A673 (cell line): ENCODE measurements around the gene ABCB6. TPM values are rescaled to one million over a fixed set of nuclear protein-coding genes. Genes with fewer than 3 reads are reported as not detected.

ENCODE experiments used
- BruUV-seq: library from RNA; stranded (reverse); fragments of 400-500 nt; replicated peaks from 2 replicates; lab custom pipeline; 2021; lab: Mats Ljungman, UMichigan
- CTCF ChIA-PET: fragments of 300-600 bp; sonication (Branson Sonifier 250); formaldehyde crosslinking; loops from one replicate; lab custom pipeline; 2022; ENCODE audit warnings: antibody characterized with exemption; lab: Charles Lee
- POLR2A ChIA-PET: fragments of 300-600 bp; sonication (Branson Sonifier 250); formaldehyde crosslinking; loops from one replicate; lab custom pipeline; 2022; ENCODE audit warnings: antibody characterized with exemption; ENCODE audit not compliant: low non-redundant PET; lab: Charles Lee
- DNase-seq: peaks from one replicate; pipeline ENCODE4 v3.0.0-alpha.2; 2015; ENCODE audit warnings: low spot score
- H3K27ac ChIP-seq: fragments of 200-600 bp; sonication (generic); 2 replicates; pipeline ENCODE4 v1.5.1; 2016; ENCODE audit warnings: mixed run types, low read depth, mild to moderate bottlenecking, mixed read lengths, antibody characterized with exemption, low read length; ENCODE audit not compliant: poor library complexity, severe bottlenecking
- H3K27me3 ChIP-seq: fragments of 200-600 bp; sonication (generic); replicated peaks from 2 replicates; pipeline ENCODE4 v1.6.1; 2017; ENCODE audit warnings: mixed run types, low read depth, mild to moderate bottlenecking, mixed read lengths, antibody characterized with exemption, low read length; ENCODE audit not compliant: insufficient read depth, poor library complexity
- H3K36me3 ChIP-seq: fragments of 200-600 bp; sonication (generic); 2 replicates; pipeline ENCODE4 v1.6.1; 2016; ENCODE audit warnings: mixed run types, mild to moderate bottlenecking, mixed read lengths, antibody characterized with exemption, low read length; ENCODE audit not compliant: insufficient read depth, poor library complexity, severe bottlenecking
- H3K4me1 ChIP-seq: fragments of 200-600 bp; sonication (generic); 2 replicates; pipeline ENCODE4 v1.6.1; 2017; ENCODE audit warnings: mixed run types, mild to moderate bottlenecking, mixed read lengths, antibody characterized with exemption, low read length; ENCODE audit not compliant: insufficient read depth, poor library complexity, severe bottlenecking
- H3K4me3 ChIP-seq: fragments of 200-600 bp; sonication (generic); 2 replicates; pipeline ENCODE4 v1.5.1; 2016; ENCODE audit warnings: low read depth, mixed run types, mild to moderate bottlenecking, mixed read lengths, low read length; ENCODE audit not compliant: poor library complexity, severe bottlenecking
- H3K9me3 ChIP-seq: fragments of 200-600 bp; sonication (generic); 2 replicates; pipeline ENCODE4 v1.6.1; 2016; ENCODE audit warnings: mixed run types, low read depth, mild to moderate bottlenecking, mixed read lengths, antibody characterized with exemption, low read length; ENCODE audit not compliant: poor library complexity, severe bottlenecking
- EZH2 ChIP-seq: fragments of 200-600 bp; sonication (generic); IDR thresholded peaks from 2 replicates; pipeline ENCODE4 v1.6.1; 2017; ENCODE audit warnings: borderline replicate concordance, low read depth, mild to moderate bottlenecking, mixed read lengths, antibody characterized with exemption, low read length; ENCODE audit not compliant: poor library complexity, severe bottlenecking
- intact Hi-C: fragments of 100-400 bp; cut with micrococcal nuclease; formaldehyde crosslinking; loops from one replicate; pipeline ENCODE4 v1.10.0; 2022; ENCODE audit not compliant: unreplicated experiment
- total RNA-seq: library from RNA; stranded (reverse); gene quantifications from 2 replicates; pipeline ENCODE4 v1.2.3, GENCODE V29; 2021
- TF ChIP-seq, protein P1 (sequence below): fragments of 300-800, 200-600 bp; sonication (generic); conservative IDR thresholded peaks from 2 replicates; pipeline ENCODE4 v1.5.1; 2017; ENCODE audit warnings: low read depth, mild to moderate bottlenecking, antibody characterized with exemption, low read length, moderate library complexity, mixed read lengths

ABCB6 gene
- total RNA-seq, 1 experiment from 2014 or later: 101 TPM

DNA sequence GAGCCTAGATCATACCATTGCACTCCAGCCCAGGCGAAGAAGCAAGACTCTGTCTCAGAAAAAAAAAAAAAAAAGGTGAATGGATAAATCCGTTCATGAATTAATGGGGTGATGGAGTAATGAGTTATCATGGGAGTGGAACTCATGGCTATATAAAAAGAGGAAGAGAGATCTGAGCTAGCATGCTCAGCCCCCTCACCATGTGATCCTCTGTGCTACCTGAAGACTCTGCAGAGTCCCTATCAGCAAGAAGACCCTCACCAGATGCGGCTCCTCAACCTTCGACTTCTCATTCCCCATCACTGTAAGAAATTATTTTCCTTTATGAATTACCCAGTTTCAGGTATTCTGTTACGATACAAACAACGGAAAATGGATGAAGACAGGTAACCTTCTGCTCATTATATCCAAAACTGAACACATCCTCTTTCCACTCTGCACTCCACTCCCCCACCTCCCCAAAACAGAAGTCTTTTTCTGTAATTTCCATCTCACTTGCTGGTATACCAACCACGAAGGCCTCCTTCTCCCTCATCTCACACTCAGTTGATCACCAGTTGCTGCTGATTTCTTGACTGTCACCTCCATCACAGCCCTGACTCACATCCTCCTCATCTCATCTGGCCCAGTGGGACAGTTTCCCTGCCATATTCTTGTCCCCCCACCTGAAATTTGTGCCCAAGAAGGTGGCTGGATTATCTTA lies 31.9 kb downstream of the ABCB6 start:
- DNase-seq: no peak
- TF ChIP-seq, protein P1, sequence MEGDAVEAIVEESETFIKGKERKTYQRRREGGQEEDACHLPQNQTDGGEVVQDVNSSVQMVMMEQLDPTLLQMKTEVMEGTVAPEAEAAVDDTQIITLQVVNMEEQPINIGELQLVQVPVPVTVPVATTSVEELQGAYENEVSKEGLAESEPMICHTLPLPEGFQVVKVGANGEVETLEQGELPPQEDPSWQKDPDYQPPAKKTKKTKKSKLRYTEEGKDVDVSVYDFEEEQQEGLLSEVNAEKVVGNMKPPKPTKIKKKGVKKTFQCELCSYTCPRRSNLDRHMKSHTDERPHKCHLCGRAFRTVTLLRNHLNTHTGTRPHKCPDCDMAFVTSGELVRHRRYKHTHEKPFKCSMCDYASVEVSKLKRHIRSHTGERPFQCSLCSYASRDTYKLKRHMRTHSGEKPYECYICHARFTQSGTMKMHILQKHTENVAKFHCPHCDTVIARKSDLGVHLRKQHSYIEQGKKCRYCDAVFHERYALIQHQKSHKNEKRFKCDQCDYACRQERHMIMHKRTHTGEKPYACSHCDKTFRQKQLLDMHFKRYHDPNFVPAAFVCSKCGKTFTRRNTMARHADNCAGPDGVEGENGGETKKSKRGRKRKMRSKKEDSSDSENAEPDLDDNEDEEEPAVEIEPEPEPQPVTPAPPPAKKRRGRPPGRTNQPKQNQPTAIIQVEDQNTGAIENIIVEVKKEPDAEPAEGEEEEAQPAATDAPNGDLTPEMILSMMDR: no peak
- TF ChIP-seq EZH2: no peak
- POLR2A ChIA-PET: no interaction called here
- no peaks in the 10 kb centered on the region for H3K27me3 ChIP-seq
- H3K4me3 ChIP-seq: no peak overlapping the region
- CTCF ChIA-PET: interaction anchor here (0.6 kb wide), 1 partner anchor 287 kb away, joined by 6 read pairs; no protein-coding TSS in a partner anchor
- intact Hi-C loops: no loop called here
- H3K36me3 ChIP-seq: peaks cover 17% of the 10 kb centered on the region
- no peak overlapping the region for H3K27ac ChIP-seq
- H3K9me3 ChIP-seq: no peaks in the 10 kb centered on the region
- no TSS peak for BruUV-seq
- no peaks in the 10 kb centered on the region for H3K4me1 ChIP-seq

DNA sequence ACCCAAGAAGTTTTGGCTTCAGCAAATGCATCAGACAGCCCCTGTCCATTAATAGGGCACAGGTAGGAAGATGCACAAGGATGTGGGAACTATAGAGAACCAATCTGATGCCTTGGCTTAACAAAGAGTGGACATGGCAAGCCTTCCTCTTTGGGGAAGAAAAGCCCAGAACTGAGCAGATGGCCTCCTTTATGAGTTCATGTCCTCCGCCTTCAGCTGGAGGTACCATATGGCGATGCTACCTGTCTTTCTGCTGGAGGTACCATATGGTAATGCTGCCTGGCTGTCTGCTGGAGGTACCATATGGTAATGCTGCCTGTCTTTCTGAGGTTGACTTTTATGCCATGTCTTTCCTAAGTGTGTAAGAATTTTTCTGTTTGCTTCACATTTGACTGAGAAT lies 34.6 kb downstream of the ABCB6 start:
- no peaks in the 10 kb centered on the region for H3K9me3 ChIP-seq
- intact Hi-C loops: no loop called here
- ChIA-PET POLR2A (no interaction called here), CTCF (no interaction called here)
- no TSS peak for BruUV-seq
- H3K27ac ChIP-seq: no peak overlapping the region
- TF ChIP-seq, protein P1: no peak
- TF ChIP-seq EZH2: no peak
- no peaks in the 10 kb centered on the region for H3K27me3 ChIP-seq
- H3K4me3 ChIP-seq: no peak overlapping the region
- no peak for DNase-seq
- peaks cover 40% of the 10 kb centered on the region for H3K36me3 ChIP-seq
- H3K4me1 ChIP-seq: peaks cover under 1% of the 10 kb centered on the region

DNA sequence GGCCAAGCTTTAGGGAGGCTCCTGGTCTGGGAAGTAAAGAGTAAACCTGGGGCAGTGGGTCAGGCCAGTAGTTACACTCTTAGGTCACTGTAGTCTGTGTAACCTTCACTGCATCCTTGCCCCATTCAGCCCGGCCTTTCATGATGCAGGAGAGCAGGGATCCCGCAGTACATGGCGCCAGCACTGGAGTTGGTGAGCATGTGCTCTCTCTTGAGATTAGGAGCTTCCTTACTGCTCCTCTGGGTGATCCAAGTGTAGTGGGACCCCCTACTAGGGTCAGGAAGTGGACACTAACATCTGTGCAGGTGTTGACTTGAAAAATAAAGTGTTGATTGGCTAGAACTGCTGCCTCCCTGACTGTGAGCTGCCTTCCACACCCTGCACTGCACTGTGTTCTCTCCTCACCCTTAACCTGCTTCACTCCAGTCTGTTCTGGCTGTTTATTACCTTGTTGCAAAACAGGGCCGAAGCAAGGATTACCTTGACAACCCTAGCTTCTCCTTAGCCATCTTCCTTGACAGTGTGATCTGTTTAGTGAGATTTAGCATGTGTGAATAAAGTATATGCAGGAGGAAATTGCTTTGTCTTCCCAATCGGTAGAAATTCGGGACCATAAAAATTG lies 35.5 kb downstream of the ABCB6 start:
- intact Hi-C loops: no loop called here
- Histone ChIP-seq H3K4me3 (no peak overlapping the region), H3K27me3 (no peaks in the 10 kb centered on the region), H3K4me1 (peaks cover 5% of the 10 kb centered on the region), H3K27ac (no peak overlapping the region), H3K36me3 (peaks cover 40% of the 10 kb centered on the region), H3K9me3 (no peaks in the 10 kb centered on the region)
- TF ChIP-seq, protein P1: no peak
- TF ChIP-seq EZH2: no peak
- ChIA-PET POLR2A (no interaction called here), CTCF (no interaction called here)
- no TSS peak for BruUV-seq
- DNase-seq: no peak
